Progenitor cell of endocrine pancreas (in vitro differentiated cells): ENCODE results near the gene KCNQ1OT1. TPM values are rescaled to one million over a fixed set of nuclear protein-coding genes. Genes with fewer than 3 reads are reported as not detected.

Experiments
- DNase-seq: peaks from one replicate; pipeline ENCODE4 v3.0.0; 2021; ENCODE audit warnings: low spot score; ENCODE audit not compliant: unreplicated experiment
- H3K27ac Mint-ChIP-seq: 2 replicates; pipeline ENCODE4 v1.8.0; 2021; ENCODE audit warnings: mild to moderate bottlenecking, moderate library complexity, mixed read lengths
- H3K27me3 Mint-ChIP-seq: 2 replicates; pipeline ENCODE4 v1.8.0; 2021; ENCODE audit warnings: mixed read lengths
- H3K36me3 Mint-ChIP-seq: 2 replicates; pipeline ENCODE4 v1.8.0; 2022; ENCODE audit warnings: mixed read lengths; ENCODE audit not compliant: insufficient read depth
- H3K4me1 Mint-ChIP-seq: 2 replicates; pipeline ENCODE4 v1.8.0; 2021; ENCODE audit warnings: low read depth, mixed read lengths
- H3K4me3 Mint-ChIP-seq: 2 replicates; pipeline ENCODE4 v1.8.0; 2021; ENCODE audit warnings: low read depth, mild to moderate bottlenecking, moderate library complexity, mixed read lengths
- H3K9me3 Mint-ChIP-seq: 2 replicates; pipeline ENCODE4 v1.8.0; 2021; ENCODE audit warnings: low read depth, mixed read lengths
- total RNA-seq: library from RNA; stranded (reverse); gene quantifications from 2 replicates; pipeline ENCODE4 v1.2.1, GENCODE V29; 2021
- TF ChIP-seq, protein P1 (sequence below): fragments of 200-600 bp; sonication (generic); IDR thresholded peaks from one replicate; pipeline ENCODE4 v1.5.0; 2021; ENCODE audit warnings: antibody characterized with exemption, mild to moderate bottlenecking; ENCODE audit not compliant: unreplicated experiment

The KCNQ1OT1 gene
- total RNA-seq, 1 donor from 2014 or later: 18.0 TPM

DNA sequence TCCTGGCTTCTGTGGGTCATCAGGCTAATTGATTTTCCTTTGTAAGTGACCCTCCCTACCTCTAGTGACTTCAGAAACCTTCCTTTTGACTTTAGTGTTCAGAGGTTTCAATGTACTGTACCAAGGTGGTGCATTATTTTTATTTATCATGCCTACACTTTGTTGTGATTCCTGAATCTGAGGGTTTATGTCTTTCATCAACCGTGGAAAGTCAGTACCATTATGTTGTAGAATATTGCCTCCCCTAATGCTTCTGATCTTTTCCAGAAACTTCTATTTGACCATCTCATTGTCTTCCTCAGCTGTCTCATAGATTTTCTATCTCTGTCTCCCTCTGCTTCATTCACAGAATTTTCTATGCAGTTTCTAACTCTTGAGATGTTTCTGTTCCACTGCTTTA lies 105.5 kb downstream of the KCNQ1OT1 start:
- Mint-ChIP-seq H3K4me3 (no peak overlapping the region), H3K27me3 (peaks cover 53% of the 10 kb centered on the region), H3K36me3 (peaks cover 2% of the 10 kb centered on the region), H3K4me1 (peaks cover 4% of the 10 kb centered on the region), H3K27ac (no peak overlapping the region), H3K9me3 (peaks cover 20% of the 10 kb centered on the region)
- no peak for DNase-seq
- TF ChIP-seq, protein P1, sequence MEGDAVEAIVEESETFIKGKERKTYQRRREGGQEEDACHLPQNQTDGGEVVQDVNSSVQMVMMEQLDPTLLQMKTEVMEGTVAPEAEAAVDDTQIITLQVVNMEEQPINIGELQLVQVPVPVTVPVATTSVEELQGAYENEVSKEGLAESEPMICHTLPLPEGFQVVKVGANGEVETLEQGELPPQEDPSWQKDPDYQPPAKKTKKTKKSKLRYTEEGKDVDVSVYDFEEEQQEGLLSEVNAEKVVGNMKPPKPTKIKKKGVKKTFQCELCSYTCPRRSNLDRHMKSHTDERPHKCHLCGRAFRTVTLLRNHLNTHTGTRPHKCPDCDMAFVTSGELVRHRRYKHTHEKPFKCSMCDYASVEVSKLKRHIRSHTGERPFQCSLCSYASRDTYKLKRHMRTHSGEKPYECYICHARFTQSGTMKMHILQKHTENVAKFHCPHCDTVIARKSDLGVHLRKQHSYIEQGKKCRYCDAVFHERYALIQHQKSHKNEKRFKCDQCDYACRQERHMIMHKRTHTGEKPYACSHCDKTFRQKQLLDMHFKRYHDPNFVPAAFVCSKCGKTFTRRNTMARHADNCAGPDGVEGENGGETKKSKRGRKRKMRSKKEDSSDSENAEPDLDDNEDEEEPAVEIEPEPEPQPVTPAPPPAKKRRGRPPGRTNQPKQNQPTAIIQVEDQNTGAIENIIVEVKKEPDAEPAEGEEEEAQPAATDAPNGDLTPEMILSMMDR: no peak

- Mint-ChIP-seq H3K27me3 (peaks cover 53% of the 10 kb centered on the region), H3K9me3 (peaks cover 20% of the 10 kb centered on the region), H3K4me1 (peaks cover 4% of the 10 kb centered on the region), H3K27ac (no peak overlapping the region), H3K4me3 (no peak overlapping the region), H3K36me3 (peaks cover 2% of the 10 kb centered on the region)
- TF ChIP-seq, protein P1: no peak
- no peak for DNase-seq
Observed at GRCh38 chr11:2593393-2593950, 106.3 kb downstream of the KCNQ1OT1 start.

- no peak for DNase-seq
- TF ChIP-seq, protein P1: no peak
- H3K27ac Mint-ChIP-seq: peak overlapping the region; percentile 76
- H3K4me1 Mint-ChIP-seq: peaks cover 4% of the 10 kb centered on the region
- peaks cover 56% of the 10 kb centered on the region for H3K27me3 Mint-ChIP-seq
- peaks cover 18% of the 10 kb centered on the region for H3K9me3 Mint-ChIP-seq
- no peak overlapping the region for H3K4me3 Mint-ChIP-seq
- peaks cover 2% of the 10 kb centered on the region for H3K36me3 Mint-ChIP-seq
Observed at GRCh38 chr11:2592559-2593392, 107.0 kb downstream of the KCNQ1OT1 start.

DNA sequence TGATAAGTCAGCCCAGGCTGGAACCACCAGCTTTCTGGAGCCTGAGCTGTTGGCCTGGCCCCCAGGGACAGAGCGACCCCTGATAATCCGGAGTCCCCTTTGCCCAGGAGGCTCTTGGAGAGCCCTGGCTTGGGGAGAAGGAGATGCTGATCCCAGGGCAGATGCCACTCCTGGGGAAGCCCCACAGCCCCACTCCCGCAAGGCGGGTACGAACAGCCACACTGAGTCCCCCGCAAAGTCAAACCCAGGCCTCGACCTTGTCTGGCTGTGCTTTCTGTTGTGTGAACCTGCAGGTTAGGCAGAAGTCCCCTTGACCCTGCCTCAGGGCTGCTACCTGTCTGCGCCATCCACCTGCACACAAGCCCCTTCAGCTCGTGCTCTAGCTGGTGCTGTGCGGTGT lies 108.0 kb downstream of the KCNQ1OT1 start:
- Mint-ChIP-seq H3K4me1 (peaks cover 4% of the 10 kb centered on the region), H3K27ac (peak overlapping the region; percentile 64), H3K36me3 (peaks cover 2% of the 10 kb centered on the region), H3K27me3 (peaks cover 54% of the 10 kb centered on the region), H3K9me3 (peaks cover 12% of the 10 kb centered on the region), H3K4me3 (no peak overlapping the region)
- TF ChIP-seq, protein P1: no peak
- no peak for DNase-seq

DNA sequence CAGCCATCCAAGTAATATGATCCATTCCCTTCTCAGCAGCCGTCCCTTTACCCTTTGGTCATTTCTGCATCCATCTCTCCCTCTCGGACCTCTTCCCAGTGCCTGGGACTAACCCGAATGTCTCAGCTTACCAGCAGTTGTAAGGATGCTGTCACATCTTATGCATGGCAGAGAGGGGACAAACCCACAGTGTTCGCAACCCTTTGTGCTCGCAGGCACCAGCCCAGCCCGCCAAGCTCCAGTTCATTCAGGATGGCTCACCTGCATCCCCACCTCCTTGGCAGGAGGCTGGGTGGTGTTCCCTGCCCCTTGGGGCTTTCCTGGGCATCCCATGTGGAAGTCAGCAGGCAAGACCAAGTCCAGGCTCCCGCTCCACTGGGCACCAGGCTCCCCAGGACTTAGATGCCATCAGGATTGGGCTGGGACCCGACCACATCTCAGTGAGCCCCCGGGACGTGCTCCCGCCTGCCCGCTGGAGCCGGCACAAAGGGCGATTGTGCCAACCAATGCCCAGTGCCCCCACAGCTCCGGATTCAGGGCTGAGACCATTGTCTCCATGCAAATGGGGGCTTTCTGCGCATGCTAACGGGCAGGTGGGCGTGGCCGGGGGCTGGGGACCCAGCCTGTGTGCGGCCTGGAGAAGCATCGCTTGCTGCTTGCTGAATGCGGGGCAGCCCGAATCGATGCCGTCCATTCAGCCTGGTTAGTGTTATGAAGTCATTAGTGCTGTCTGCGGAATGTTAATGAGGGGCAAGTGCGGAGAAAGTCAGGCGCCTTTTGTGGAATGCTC lies 108.6 kb downstream of the KCNQ1OT1 start:
- DNase-seq: peak; percentile 14
- TF ChIP-seq, protein P1: no peak
- no peak overlapping the region for H3K4me3 Mint-ChIP-seq
- peaks cover 2% of the 10 kb centered on the region for H3K36me3 Mint-ChIP-seq
- H3K9me3 Mint-ChIP-seq: peaks cover 9% of the 10 kb centered on the region
- peak overlapping the region; percentile 64 for H3K27ac Mint-ChIP-seq
- H3K27me3 Mint-ChIP-seq: peaks cover 51% of the 10 kb centered on the region
- peaks cover 4% of the 10 kb centered on the region for H3K4me1 Mint-ChIP-seq
